GM12878 (cell line): Measurements from ENCODE around the gene COPZ1. TPM values are rescaled to one million over a fixed set of nuclear protein-coding genes. Genes with fewer than 3 reads are reported as not detected.

Experiments
- ATAC-seq: fragments of 200-7000 bp; cut with Tn5 transposase; 3 replicates; pipeline ENCODE4 v1.9.1; 2020; ENCODE audit warnings: mild to moderate bottlenecking, moderate library complexity
- BruUV-seq: library from RNA; stranded (reverse); fragments of 400-500 nt; replicated peaks from 2 replicates; lab custom pipeline; 2021; lab: Mats Ljungman, UMichigan
- CTCF ChIA-PET: fragments of 300-600 bp; sonication (Branson Sonifier 250); formaldehyde crosslinking; extraction: SDS; loops from one replicate; lab custom pipeline; 2021; ENCODE audit warnings: inconsistent platforms; lab: Yijun Ruan, JAX
- POLR2A ChIA-PET: fragments of 350-600 bp; formaldehyde crosslinking; extraction: SDS; loops from one replicate; lab custom pipeline; 2021; ENCODE audit warnings: inconsistent platforms; lab: Charles Lee
- RAD21 ChIA-PET: fragments of 300-600 bp; sonication (Branson Sonifier 250); formaldehyde crosslinking; loops from one replicate; lab custom pipeline; 2023; ENCODE audit warnings: antibody characterized with exemption; ENCODE audit not compliant: unreplicated experiment; lab: Charles Lee
- SMC1A ChIA-PET: fragments of 300-600 bp; sonication (Branson Sonifier 250); formaldehyde crosslinking; loops from one replicate; lab custom pipeline; 2023; ENCODE audit not compliant: unreplicated experiment, uncharacterized antibody; lab: Charles Lee
- DNase-seq: peaks from one replicate; pipeline ENCODE4 v3.0.0-alpha.2; 2011; ENCODE audit warnings: low read depth, low spot score
- FAIRE-seq: peaks from 3 replicates; lab custom pipeline; 2011; peaks lifted over from hg19 to GRCh38; lab: Jason Lieb, UNC
- H2AFZ ChIP-seq: 2 replicates; pipeline ENCODE4 v1.6.0; 2011; ENCODE audit warnings: low read depth, low read length, control low read depth; ENCODE audit not compliant: control insufficient read depth
- H3K27ac ChIP-seq: 2 replicates; pipeline ENCODE4 v1.5.1; 2011; ENCODE audit warnings: control low read depth; ENCODE audit not compliant: control insufficient read depth, insufficient read depth
- H3K27me3 ChIP-seq, 2 experiments: replicated peaks in 1 of 2; 2 replicates each; pipeline versions ENCODE4 v1.6.0 to v1.6.1; 2011; ENCODE audit warnings: low read length in 1 of 2; ENCODE audit not compliant: control insufficient read depth in 2 of 2, insufficient read depth in 2 of 2
- H3K36me3 ChIP-seq, 2 experiments: 2 replicates each; pipeline ENCODE4 v1.5.1; 2011; ENCODE audit warnings: low read length in 1 of 2; ENCODE audit not compliant: control insufficient read depth in 2 of 2, insufficient read depth in 2 of 2
- H3K4me1 ChIP-seq: 2 replicates; pipeline ENCODE4 v1.6.1; 2011; ENCODE audit warnings: mild to moderate bottlenecking, low read length, moderate library complexity, mixed read lengths; ENCODE audit not compliant: control insufficient read depth, insufficient read depth
- H3K4me2 ChIP-seq: 2 replicates; pipeline ENCODE4 v1.6.0; 2011; ENCODE audit warnings: control low read depth; ENCODE audit not compliant: control insufficient read depth, insufficient read depth
- H3K4me3 ChIP-seq: fragments of 200-600 bp; sonication (generic); 2 replicates; pipeline ENCODE4 v1.5.1; 2016
- H3K79me2 ChIP-seq: 2 replicates; pipeline ENCODE4 v1.6.0; 2011; ENCODE audit warnings: low read length; ENCODE audit not compliant: control insufficient read depth, insufficient read depth
- H3K9ac ChIP-seq: 2 replicates; pipeline ENCODE4 v1.8.0; 2011; ENCODE audit warnings: low read length, control low read depth, mixed read lengths; ENCODE audit not compliant: control insufficient read depth, insufficient read depth
- H3K9me3 ChIP-seq: replicated peaks from 3 replicates; pipeline ENCODE4 v1.5.1; 2011; ENCODE audit warnings: mild to moderate bottlenecking, low read length; ENCODE audit not compliant: control insufficient read depth, insufficient read depth
- H4K20me1 ChIP-seq: 2 replicates; pipeline ENCODE4 v1.6.0; 2011; ENCODE audit not compliant: control insufficient read depth, insufficient read depth
- BCL3 ChIP-seq: IDR thresholded peaks from 2 replicates; pipeline ENCODE4 v1.6.1; 2011; ENCODE audit warnings: borderline replicate concordance, low read depth, mild to moderate bottlenecking, moderate library complexity, low read length; ENCODE audit not compliant: insufficient read depth, poor library complexity, severe bottlenecking
- ZZZ3 ChIP-seq: IDR thresholded peaks from 2 replicates; pipeline ENCODE4 v1.6.1; 2011; ENCODE audit warnings: low read depth; ENCODE audit not compliant: control insufficient read depth, insufficient read length
- WGBS: methylation state at CpG from one replicate; pipeline ENCODE4 v1.1.6; 2016; ENCODE audit warnings: low lambda C conversion rate; ENCODE audit not compliant: insufficient replicate concordance, insufficient coverage; ENCODE audit errors: missing lambda C conversion rate; 5-methylcytosine and 5-hydroxymethylcytosine counted together
- in situ Hi-C: fragments of 300-500 bp; cut with MboI; formaldehyde crosslinking; loops from 9 replicates; pipeline ENCODE4 v1.14.3; 2018; ENCODE audit warnings: mixed read lengths
- intact Hi-C: fragments of 100-400 bp; cut with micrococcal nuclease; formaldehyde crosslinking; loops from one replicate; pipeline ENCODE4 v1.14.2; 2022; ENCODE audit not compliant: unreplicated experiment
- polyA plus RNA-seq, 11 experiments: library from polyadenylated mRNA; depleted of rRNA in 4 of 11; unstranded in 6 of 11; stranded (reverse) in 5 of 11; fragments of >200 nt; fragmentation: Nextera tagmentation in 4 of 11; fragmentation: Illumina TruSeq in 1 of 11; extraction: Ambion mirVana in 4 of 11; extraction: Trizol in 1 of 11; gene quantifications; 1 replicate in 1 of 11; 2 replicates in 10 of 11; pipeline versions ENCODE4 v1.2.1 to v1.2.3, GENCODE V29; 2011 to 2016; ENCODE audit warnings: inconsistent platforms in 2 of 11, missing spikeins in 2 of 11, low read depth in 1 of 11
- total RNA-seq, 4 experiments: library from RNA; depleted of rRNA in 3 of 4; stranded (reverse); fragments of >200 nt in 3 of 4; fragmentation: Illumina TruSeq in 1 of 4; extraction: Trizol in 1 of 4; gene quantifications; 2 replicates each; pipeline versions ENCODE4 v1.2.1 to v1.2.3, GENCODE V29; 2013 to 2021
- TF ChIP-seq, protein P1 (sequence below): fragments of 450-650 bp; IDR thresholded peaks from 2 replicates; pipeline ENCODE4 v1.6.1; 2017; ENCODE audit warnings: borderline replicate concordance

Gene COPZ1
- total and polyA plus RNA-seq, 10 of the 15 experiments (the other 5 are each of a cell fraction or from before 2014, with no cell fraction given), result 112 to 378 (median 184) TPM

- ChIA-PET RAD21 (no interaction called here), SMC1A (interaction anchor here (1.6 to 2.3 kb wide), 2 partner anchors 25 to 47 kb away, joined by 3 to 8 read pairs; no protein-coding TSS in a partner anchor)
- Histone ChIP-seq H3K4me2 (no peak overlapping the region), H3K36me3 (no peaks in the 10 kb centered on the region)
- no peak for ATAC-seq
- TF ChIP-seq, protein P1, sequence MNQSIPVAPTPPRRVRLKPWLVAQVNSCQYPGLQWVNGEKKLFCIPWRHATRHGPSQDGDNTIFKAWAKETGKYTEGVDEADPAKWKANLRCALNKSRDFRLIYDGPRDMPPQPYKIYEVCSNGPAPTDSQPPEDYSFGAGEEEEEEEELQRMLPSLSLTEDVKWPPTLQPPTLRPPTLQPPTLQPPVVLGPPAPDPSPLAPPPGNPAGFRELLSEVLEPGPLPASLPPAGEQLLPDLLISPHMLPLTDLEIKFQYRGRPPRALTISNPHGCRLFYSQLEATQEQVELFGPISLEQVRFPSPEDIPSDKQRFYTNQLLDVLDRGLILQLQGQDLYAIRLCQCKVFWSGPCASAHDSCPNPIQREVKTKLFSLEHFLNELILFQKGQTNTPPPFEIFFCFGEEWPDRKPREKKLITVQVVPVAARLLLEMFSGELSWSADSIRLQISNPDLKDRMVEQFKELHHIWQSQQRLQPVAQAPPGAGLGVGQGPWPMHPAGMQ, result no peak
- TF ChIP-seq ZZZ3 (no peak), BCL3 (no peak)
- TF ChIP-seq, all 136 proteins: peak for 0
- no peak overlapping the region for H2AFZ ChIP-seq
- BruUV-seq, result no TSS peak
- H3K27me3 ChIP-seq, result no peaks in the 10 kb centered on the region
- ChIA-PET POLR2A (interaction anchor here (1.3 to 1.4 kb wide), 2 partner anchors 42 to 82 kb away, joined by 3 to 5 read pairs; partner anchors contain the start of genes CBX5 and HNRNPA1), CTCF (interaction anchor here (1.1 to 5.1 kb wide), 4 partner anchors 14 to 69 kb away, joined by 3 to 34 read pairs (median 12); no protein-coding TSS in a partner anchor)
- intact Hi-C loops (no loop called here), in situ Hi-C loops (no loop called here)
- H3K4me3 ChIP-seq, result no peak overlapping the region
- no peak overlapping the region for H3K27ac ChIP-seq
- peaks cover 9% of the 10 kb centered on the region for H3K79me2 ChIP-seq
- 51% methylated on average over 5 of the region's 5 CpGs for WGBS
- H4K20me1 ChIP-seq, result no peaks in the 10 kb centered on the region
- FAIRE-seq, result no peak
- H3K9ac ChIP-seq, result no peak overlapping the region
- DNase-seq, result no peak
- no peaks in the 10 kb centered on the region for H3K9me3 ChIP-seq
- H3K4me1 ChIP-seq, result no peaks in the 10 kb centered on the region; the same call in 1 of the 2 replicates
Measured at GRCh38 chr12:54321363-54321762, 3.6 kb upstream of the COPZ1 start.
